HepG2 (cell line): ENCODE data around the gene NDUFS7. TPM values are rescaled to one million over a fixed set of nuclear protein-coding genes. Genes with fewer than 3 reads are reported as not detected.

Experiments used
- BRF2 ChIP-seq: sonication (generic); formaldehyde crosslinking; IDR thresholded peaks from 2 replicates; pipeline ENCODE4 v1.8.1; 2022; ENCODE audit warnings: mild to moderate bottlenecking, missing genetic modification reagents
- CHCHD3 ChIP-seq: sonication (generic); formaldehyde crosslinking; IDR thresholded peaks from 2 replicates; pipeline ENCODE4 v1.8.0; 2022; ENCODE audit warnings: mild to moderate bottlenecking, missing genetic modification reagents, moderate library complexity
- FIP1L1 ChIP-seq: fragments of 200-400 bp; formaldehyde crosslinking; IDR thresholded peaks from 2 replicates; pipeline ENCODE4 v1.6.1; 2018; ENCODE audit warnings: low read depth, mild to moderate bottlenecking, low read length, moderate library complexity, borderline replicate concordance; ENCODE audit not compliant: insufficient read depth
- HNRNPL ChIP-seq: fragments of 200-400 bp; formaldehyde crosslinking; IDR thresholded peaks from 2 replicates; pipeline ENCODE4 v1.6.1; 2017; ENCODE audit warnings: mild to moderate bottlenecking, low read depth, low read length
- MED13 ChIP-seq: sonication (generic); formaldehyde crosslinking; IDR thresholded peaks from 2 replicates; pipeline ENCODE4 v1.5.0; 2020; ENCODE audit warnings: missing genetic modification reagents
- MLLT10 ChIP-seq: sonication (generic); formaldehyde crosslinking; IDR thresholded peaks from 2 replicates; pipeline ENCODE4 v1.4.0; 2020; ENCODE audit warnings: missing genetic modification reagents
- NCOA5 ChIP-seq: sonication (generic); formaldehyde crosslinking; IDR thresholded peaks from 2 replicates; pipeline ENCODE4 v1.4.0; 2020; ENCODE audit warnings: missing genetic modification reagents
- NFKBIZ ChIP-seq: IDR thresholded peaks from 2 replicates; pipeline ENCODE4 v1.6.1; 2018; ENCODE audit warnings: missing genetic modification reagents, missing compliant biosample characterization
- PATZ1 ChIP-seq: sonication (generic); formaldehyde crosslinking; IDR thresholded peaks from 2 replicates; pipeline ENCODE4 v1.4.0; 2020; ENCODE audit warnings: missing genetic modification reagents
- RBFOX2 ChIP-seq: fragments of 200-400 bp; formaldehyde crosslinking; IDR thresholded peaks from 2 replicates; pipeline ENCODE4 v1.6.1; 2017; ENCODE audit warnings: low read depth, mild to moderate bottlenecking, low read length
- SOX6 ChIP-seq, 2 experiments: fragments of 450-650 bp in 1 of 2; sonication (generic) in 1 of 2; formaldehyde crosslinking in 1 of 2; IDR thresholded peaks; 2 replicates each; pipeline versions ENCODE4 v1.4.0 to v1.6.1; 2017 to 2020; ENCODE audit warnings: antibody characterized with exemption in 1 of 2, mild to moderate bottlenecking in 1 of 2, missing genetic modification reagents in 1 of 2
- STAT6 ChIP-seq: sonication (generic); formaldehyde crosslinking; IDR thresholded peaks from 2 replicates; pipeline ENCODE4 v1.4.0; 2020; ENCODE audit warnings: missing genetic modification reagents, mild to moderate bottlenecking, borderline replicate concordance
- ZNF235 ChIP-seq: sonication (generic); formaldehyde crosslinking; IDR thresholded peaks from 2 replicates; pipeline ENCODE4 v1.8.1; 2023; ENCODE audit warnings: mild to moderate bottlenecking, missing genetic modification reagents, borderline replicate concordance
- ZNF260 ChIP-seq: sonication (generic); formaldehyde crosslinking; IDR thresholded peaks from 2 replicates; pipeline ENCODE4 v1.4.0; 2020; ENCODE audit warnings: missing genetic modification reagents, low read depth, mild to moderate bottlenecking, borderline replicate concordance
- ZNF44 ChIP-seq: sonication (generic); formaldehyde crosslinking; IDR thresholded peaks from 2 replicates; pipeline ENCODE4 v1.5.1; 2020; ENCODE audit warnings: mild to moderate bottlenecking, missing genetic modification reagents
- ZNF558 ChIP-seq: sonication (generic); formaldehyde crosslinking; IDR thresholded peaks from 2 replicates; pipeline ENCODE4 v1.9.0; 2022; ENCODE audit warnings: mild to moderate bottlenecking, missing genetic modification reagents, borderline replicate concordance
- ZNF768 ChIP-seq: sonication (generic); formaldehyde crosslinking; IDR thresholded peaks from 2 replicates; pipeline ENCODE4 v1.4.0; 2020; ENCODE audit warnings: missing genetic modification reagents
- polyA plus RNA-seq, 8 experiments: library from polyadenylated mRNA; depleted of rRNA in 3 of 8; stranded (reverse) in 7 of 8; unstranded in 1 of 8; fragments of >200 nt; fragmentation: Illumina TruSeq in 4 of 8; extraction: Trizol in 4 of 8; gene quantifications; 2 replicates each; pipeline versions ENCODE4 v1.2.1 to v1.2.3, GENCODE V29; 2011 to 2016; ENCODE audit warnings: low read depth in 4 of 8, missing spikeins in 1 of 8, mixed read lengths in 1 of 8; ENCODE audit not compliant: insufficient read depth in 1 of 8
- total RNA-seq, 5 experiments: library from RNA; depleted of rRNA; stranded (reverse); fragments of >200 nt; fragmentation: Illumina TruSeq; extraction: Trizol; gene quantifications; 2 replicates each; pipeline ENCODE4 v1.2.3, GENCODE V29; 2016; ENCODE audit warnings: low read depth in 1 of 5
- TF ChIP-seq, protein P1 (sequence below): sonication (generic); formaldehyde crosslinking; IDR thresholded peaks from 2 replicates; pipeline ENCODE4 v1.4.0; 2020; ENCODE audit warnings: low read depth, missing genetic modification reagents

Gene NDUFS7
- total and polyA plus RNA-seq, 2 of the 13 experiments (the other 11 are each of a cell fraction or from before 2014, with no cell fraction given) = 34.3 to 66.9 TPM

DNA sequence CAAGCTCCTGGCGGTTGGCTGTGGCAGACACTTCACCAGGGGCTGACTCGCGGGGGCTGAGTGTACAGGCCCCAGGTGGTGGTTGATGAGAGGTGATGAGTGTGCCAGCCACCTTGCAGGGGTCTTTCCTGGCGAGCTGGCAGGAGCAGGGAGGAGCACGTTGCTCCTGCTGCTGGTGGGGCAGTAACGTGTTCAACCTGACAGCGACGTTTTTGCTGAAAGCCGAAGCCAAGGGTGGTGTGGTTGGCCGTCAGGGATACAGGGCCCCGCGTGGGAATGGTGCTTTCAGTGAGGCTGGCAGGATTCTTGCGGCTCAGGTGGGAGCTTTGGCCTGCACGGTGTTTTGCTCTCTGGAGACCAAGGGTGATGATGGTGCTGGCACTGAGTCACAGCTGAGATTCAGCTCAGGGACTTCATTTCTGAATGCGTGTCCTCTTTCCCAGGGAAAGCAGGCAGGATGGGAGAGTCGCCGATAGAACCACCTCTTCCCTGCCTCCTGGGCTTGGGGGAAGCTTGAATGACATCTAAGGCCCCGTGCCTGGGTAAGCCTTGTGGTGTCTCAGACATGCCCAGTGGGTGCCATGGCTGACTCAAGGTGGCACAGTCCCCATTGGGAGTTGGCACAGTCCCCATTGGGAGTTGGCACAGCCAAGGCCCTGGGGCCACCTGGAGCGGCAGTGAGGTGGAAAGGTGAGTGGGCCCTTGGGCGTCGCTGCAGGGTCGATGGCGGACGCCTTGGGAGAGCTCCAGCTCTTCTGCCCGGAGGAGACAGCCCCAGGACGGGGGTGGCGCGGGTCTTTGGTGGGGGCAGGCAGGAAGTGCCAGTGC is 32.5 kb downstream of the NDUFS7 start (continued):
- TF ChIP-seq ZNF235 (CRISPR knock-in tag) (0 out of 2 replicates have a peak, but pooled peaks have one; percentile 1), ZNF558 (no peak), CHCHD3 (CRISPR knock-in tag) (no peak), ZNF768 (CRISPR knock-in tag) (no peak), ZNF260 (CRISPR knock-in tag) (no peak), ZNF44 (CRISPR knock-in tag) (no peak), NFKBIZ (CRISPR knock-in tag) (no peak), STAT6 (CRISPR knock-in tag) (no peak), NCOA5 (CRISPR knock-in tag) (no peak), MLLT10 (no peak), RBFOX2 (peak; percentile 46; the same call in 1 of the 2 replicates), HNRNPL (0 out of 2 replicates have a peak, but pooled peaks have one; percentile 54), BRF2 (CRISPR knock-in tag) (no peak), PATZ1 (CRISPR knock-in tag) (no peak), FIP1L1 (no peak), MED13 (CRISPR knock-in tag) (no peak), SOX6 (IDR thresholded peaks at IDR 0.05) (no peak), SOX6 (CRISPR knock-in tag; IDR thresholded peaks at IDR 0.05) (no peak)
- TF ChIP-seq, protein P1, sequence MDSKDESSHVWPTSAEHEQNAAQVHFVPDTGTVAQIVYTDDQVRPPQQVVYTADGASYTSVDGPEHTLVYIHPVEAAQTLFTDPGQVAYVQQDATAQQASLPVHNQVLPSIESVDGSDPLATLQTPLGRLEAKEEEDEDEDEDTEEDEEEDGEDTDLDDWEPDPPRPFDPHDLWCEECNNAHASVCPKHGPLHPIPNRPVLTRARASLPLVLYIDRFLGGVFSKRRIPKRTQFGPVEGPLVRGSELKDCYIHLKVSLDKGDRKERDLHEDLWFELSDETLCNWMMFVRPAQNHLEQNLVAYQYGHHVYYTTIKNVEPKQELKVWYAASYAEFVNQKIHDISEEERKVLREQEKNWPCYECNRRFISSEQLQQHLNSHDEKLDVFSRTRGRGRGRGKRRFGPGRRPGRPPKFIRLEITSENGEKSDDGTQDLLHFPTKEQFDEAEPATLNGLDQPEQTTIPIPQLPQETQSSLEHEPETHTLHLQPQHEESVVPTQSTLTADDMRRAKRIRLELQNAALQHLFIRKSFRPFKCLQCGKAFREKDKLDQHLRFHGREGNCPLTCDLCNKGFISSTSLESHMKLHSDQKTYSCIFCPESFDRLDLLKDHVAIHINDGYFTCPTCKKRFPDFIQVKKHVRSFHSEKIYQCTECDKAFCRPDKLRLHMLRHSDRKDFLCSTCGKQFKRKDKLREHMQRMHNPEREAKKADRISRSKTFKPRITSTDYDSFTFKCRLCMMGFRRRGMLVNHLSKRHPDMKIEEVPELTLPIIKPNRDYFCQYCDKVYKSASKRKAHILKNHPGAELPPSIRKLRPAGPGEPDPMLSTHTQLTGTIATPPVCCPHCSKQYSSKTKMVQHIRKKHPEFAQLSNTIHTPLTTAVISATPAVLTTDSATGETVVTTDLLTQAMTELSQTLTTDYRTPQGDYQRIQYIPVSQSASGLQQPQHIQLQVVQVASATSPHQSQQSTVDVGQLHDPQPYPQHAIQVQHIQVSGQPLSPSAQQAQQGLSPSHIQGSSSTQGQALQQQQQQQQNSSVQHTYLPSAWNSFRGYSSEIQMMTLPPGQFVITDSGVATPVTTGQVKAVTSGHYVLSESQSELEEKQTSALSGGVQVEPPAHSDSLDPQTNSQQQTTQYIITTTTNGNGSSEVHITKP (CRISPR knock-in tag) = no peak
